ENCODE measurements around the gene HOXB3.
A peak's percentile ranks its signal among the peaks of the same experiment; 100 is the strongest.

HOXB3 gene

GRCh38 chr17:48582750-48583069 lies 7.3 kb downstream of the HOXB3 start:
- no peak for DNase-seq

DNA sequence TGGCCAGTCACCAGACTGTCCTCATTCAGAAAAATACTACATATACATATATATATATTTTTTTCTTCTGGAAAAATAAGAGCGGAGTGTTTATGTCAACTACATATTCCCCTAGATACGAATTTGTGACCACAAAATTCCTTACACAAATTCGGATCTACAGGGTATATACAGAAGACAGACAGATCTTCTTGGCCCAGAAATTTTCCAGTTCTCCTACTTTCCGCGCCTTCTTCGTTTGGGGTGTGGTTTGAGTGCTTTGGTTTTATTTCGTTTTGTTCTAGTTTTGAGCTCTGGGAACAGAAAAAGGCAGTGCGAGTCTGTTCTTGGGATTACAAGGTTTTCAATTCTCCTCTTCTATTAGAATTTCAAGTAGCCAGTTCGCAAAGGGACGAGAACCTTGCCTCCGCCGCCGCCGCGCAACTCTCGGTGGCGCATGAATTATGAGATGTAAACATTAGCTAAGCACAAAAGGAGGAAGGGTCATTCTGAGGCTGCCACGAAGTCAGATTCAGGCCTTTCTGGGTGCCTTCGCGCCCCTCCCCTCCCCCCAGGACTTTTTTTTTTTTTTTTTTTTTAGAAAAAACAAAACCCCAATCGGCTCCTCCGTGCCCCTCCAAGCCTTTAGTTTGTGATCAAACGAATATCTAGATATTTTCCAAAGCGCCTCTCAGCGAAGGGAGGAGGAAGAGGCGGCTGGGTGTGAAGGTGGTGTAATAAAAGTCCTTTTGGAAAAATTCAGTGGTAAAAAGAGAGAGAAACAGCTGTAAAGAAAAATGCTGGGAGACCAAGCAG lies 10.1 kb downstream of the HOXB3 start:
- no peak for DNase-seq

DNA sequence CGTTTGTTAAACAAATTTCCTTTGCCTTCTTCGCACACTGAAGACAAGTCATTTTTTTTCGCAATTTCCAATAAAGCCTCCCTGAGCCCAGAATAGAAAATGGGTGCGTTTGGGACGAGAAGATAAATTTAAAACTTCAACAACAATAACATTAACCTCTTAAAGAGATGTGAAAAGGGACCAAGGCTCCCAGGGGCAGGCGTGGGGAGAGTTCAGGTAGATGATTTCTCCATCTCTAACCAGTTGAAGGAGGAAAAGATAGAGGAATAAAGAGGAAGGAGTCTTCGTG lies 10.6 kb downstream of the HOXB3 start:
- DNase-seq: no peak

DNA sequence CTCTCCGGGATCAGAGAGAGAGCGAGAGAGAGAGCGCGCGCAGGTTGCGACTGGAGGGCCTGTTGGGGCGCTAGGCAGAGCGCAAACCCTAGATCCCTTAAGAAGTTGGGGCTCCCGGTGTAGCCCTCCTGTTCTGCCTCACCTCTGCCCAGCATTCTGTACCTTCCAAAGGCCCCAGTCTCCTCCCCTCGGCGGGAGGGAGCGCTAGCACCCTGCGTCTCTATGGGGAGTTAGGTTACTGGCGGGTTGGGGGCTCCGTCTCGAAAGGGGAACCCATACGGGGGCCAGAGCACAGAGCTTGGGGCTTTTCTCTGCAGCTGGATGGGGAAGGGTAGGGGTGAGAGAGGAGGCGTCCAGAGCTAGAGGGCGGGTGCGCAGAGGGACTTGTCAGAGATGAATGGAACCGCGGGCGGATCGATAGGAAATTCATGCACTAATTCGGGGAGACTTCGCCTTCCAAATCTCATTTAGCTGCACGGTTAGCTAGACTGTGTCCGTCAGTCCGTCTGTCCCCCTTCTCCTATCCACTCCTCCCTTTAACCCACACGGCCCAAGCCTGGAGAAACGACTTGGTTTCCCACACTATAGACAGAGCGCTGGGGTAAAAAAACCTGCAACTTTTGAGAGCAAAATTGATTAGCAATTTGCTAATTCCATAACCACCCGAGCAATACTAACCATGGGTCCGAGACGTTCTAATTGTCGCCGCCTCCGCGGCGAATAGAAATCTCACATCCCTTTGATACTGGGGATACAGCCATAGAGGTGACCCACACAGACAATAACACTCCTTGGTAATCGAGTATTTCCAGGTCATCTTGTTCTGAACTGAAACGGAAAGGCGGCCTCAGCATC lies 11.2 kb downstream of the HOXB3 start:
- DNase-seq: no peak

GRCh38 chr17:48577946-48578615 lies 12.0 kb downstream of the HOXB3 start, which contains the start of gene HOXB4:
Gene HOXB4, minus strand, starts transcription at chr17:48578350. Its CDS starts 31 bp downstream, at chr17:48578319.
- peak; percentile 70 for DNase-seq

DNA sequence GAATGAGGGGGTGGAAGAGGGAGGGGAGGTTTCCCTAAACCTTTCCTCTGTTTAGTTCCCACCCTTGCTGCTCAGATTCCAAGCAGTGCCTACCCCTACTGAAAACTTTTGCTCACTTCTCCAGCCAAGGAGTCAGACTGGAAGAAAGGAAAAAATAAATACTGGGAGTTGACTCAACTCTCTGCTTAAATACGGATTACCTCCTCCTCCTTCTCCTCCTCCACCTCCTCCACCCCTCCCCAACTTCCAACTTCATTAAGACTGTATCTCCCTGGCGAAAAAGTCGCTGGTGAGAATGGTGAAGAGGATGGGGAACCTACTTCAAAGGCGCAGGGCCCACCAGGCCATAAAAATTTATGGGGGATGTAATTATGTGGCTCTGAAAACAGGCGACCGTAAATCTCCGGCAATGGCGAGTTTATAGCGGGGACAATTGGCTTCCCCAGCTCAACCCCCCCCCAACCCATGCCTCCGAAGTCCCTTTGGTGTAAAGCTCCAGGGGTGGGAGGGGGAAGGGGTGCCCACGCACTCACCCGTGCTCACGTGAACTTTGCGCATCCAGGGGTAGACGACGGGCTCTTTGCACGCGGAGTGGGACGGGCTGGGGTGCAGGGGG lies 12.6 kb downstream of the HOXB3 start:
- no peak for DNase-seq

DNA sequence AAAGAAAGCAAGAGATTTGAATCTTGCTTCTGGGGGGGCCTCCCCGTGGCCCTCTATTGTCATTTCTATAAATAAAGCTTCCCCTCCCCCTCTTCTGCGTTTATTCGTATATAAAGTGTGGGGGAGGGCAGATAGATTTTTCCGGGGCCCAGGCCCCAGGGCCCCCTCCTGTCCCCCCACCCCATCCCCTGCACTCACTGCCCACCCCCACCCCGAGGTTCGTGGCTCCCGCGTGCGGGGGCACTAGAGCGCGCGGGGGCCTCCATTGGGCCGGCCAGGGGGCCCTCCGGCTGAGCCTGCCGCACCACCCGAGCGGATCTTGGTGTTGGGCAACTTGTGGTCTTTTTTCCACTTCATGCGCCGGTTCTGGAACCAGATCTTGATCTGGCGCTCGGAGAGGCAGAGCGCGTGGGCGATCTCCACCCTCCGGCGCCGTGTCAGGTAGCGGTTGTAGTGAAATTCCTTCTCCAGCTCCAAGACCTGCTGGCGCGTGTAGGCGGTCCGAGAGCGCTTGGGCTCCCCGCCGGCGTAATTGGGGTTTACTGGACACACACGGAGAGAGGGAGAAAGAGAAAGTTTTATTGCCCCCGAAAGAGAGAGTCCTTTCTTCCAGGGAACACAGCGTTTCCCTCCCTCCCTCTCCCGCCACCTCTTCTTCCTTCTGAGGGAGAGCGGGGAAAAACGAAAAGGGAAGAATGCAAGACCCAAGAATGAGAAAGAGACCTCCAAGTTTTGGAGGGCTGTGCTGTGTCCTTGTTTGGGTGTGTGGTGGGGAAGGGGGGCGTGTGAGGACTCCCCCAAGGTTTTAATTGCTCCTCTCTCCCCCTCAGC lies 13.3 kb downstream of the HOXB3 start:
- DNase-seq: no peak

GRCh38 chr17:48575673-48576478 lies 14.2 kb downstream of the HOXB3 start:
- DNase-seq: no peak

DNA sequence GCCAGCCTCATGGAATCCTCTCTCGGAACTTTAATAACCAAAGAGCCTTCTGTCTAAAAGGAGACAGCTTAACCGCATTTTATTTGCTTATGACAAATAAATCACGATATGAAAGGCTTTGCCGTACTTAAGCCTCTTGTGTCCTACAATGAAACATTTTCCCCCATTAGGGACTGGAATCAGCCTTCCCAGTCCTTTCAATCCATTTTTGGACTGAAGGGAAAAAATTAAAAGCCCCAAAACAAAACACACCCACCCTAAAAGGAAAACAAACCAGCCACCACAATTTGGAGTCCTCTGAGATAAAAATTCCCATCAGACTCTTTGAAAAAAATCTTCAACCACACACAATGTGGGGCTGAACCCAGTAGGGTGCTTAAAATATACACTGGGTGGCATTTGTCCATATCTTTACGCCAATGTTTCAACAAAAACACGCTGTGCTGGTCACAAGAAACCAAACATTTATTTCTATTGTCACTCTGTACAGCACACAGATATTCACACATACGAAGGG lies 14.9 kb downstream of the HOXB3 start:
- DNase-seq: no peak

DNA sequence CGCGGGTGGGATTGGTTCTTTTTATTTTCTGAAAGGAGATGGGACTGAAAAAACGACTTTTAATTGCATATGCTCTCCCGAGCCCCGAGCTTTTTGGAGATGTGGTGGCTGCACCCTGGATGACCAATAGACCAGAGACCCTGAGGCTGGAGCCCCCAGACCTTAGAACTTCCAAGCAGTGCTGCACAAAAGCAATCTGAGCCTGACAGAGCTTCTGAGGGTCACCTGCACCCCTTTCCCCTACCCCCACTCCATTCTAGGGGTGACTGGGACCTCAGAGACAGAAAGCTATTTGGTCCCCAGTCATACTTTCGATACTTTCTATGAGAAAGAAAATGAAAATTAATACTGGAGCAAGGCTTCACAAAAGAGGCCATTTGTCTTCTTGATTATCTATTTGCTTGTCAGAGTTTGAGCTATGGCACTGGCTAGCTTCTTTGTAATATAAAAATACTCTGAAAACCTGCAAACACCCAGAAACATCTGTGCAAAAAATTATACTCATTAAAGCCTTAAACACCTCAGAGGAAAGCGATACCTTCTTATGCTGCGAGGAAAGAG lies 15.5 kb downstream of the HOXB3 start:
- no peak for DNase-seq

- no peak for DNase-seq
These were observed 18.1 kb downstream of the HOXB3 start for GRCh38 chr17:48571826-48572417.

GRCh38 chr17:48571024-48571818 lies 18.8 kb downstream of the HOXB3 start:
- no peak for DNase-seq

DNA sequence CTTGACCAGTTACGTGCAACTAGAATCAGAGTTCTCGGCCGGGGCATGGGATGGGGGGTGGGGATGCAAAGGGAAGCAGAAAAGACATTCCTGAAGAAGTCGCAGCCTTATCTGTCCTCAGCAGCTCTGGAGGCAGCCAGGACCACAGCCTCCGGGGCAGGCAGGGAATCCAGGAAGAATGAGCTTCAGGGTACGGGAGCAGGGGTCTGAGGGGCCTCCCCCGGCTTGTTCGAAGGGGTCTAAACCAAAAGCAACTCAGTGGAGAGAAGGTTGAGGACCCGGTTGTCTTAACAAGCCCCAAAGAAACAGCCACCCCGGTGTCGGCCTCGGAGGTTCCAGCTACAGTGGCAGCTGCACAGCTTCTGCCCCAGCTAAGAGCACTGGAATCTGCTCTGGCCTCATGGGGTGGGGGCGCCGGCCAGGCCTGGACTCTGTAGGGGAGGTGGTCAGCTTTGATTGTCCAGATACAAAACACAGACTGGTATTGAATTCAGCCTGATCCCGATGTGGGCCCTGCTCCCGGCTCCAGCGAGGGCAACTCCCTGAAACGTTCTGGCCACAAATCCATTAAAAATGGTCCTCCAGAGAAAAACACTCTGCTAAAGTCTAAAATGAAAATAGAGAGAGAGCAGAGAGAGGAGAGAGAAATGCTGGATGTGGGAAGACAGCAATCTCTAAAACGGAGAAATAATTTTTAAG lies 19.6 kb downstream of the HOXB3 start:
- no peak for DNase-seq

DNA sequence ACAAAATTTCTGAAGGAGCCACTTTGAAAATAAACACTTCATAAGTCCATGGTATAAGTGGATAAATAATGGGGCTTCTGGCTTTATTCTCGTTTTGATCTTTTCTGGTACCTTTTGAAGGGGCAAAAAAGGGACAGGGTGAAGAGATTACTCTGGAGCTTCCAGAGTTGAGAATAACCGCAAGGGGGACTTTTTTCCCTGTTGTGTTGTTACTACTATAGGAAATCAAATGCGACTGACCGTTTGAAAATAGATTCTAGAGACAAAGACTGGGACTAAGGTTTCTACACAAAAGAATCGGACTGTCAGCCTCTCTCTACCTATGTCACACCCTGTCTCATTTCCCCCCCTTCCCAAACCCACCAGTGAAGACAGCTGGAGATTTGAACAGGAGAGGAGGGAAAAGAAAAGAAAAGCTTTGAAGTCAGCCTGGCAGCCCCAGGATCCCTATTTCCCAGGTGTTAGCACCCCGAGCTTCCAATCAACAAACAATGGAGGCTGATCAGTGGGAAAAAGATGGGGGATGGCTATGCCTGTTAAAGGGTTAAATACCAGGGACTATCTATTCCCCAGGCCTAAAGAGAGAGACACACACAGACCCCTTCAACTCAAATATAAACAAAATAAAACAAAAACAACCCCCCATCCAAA lies 20.2 kb downstream of the HOXB3 start:
- no peak for DNase-seq

- DNase-seq: no peak
These were observed 20.8 kb downstream of the HOXB3 start for GRCh38 chr17:48569240-48569582.

DNA sequence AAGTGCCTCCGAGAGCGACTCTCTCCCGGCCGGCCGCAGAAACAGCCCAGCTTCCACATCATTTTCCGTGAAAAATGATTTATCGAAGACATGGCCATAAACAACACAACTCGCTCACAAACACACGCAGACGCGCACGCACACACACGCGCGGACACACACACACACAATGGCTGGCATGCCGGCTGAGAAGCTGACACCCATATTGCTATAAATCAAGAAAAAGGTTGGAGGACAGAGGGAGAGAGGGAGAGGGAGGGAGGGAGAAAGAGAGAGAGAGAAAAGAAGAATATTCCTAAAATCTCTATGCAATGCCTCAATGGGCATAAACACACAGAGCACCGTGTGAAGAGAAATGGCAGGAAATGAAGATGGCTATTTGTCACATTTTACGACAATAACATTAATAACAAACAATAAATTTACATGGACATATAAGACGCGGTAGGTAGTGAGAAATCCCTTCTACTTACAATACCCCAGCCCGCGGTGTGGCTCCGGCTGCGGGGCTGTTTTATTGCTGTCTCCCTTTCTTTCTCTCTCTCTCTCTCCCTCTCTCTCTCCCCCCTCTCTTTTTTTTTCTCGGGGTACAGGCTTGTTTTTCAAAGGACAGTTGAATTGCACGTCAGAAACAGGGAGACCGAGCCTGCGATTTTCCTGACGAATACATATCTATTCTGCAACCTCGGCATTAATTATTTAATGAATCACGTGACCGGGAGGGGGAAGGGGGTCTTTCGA lies 21.4 kb downstream of the HOXB3 start:
- no peak for DNase-seq

DNA sequence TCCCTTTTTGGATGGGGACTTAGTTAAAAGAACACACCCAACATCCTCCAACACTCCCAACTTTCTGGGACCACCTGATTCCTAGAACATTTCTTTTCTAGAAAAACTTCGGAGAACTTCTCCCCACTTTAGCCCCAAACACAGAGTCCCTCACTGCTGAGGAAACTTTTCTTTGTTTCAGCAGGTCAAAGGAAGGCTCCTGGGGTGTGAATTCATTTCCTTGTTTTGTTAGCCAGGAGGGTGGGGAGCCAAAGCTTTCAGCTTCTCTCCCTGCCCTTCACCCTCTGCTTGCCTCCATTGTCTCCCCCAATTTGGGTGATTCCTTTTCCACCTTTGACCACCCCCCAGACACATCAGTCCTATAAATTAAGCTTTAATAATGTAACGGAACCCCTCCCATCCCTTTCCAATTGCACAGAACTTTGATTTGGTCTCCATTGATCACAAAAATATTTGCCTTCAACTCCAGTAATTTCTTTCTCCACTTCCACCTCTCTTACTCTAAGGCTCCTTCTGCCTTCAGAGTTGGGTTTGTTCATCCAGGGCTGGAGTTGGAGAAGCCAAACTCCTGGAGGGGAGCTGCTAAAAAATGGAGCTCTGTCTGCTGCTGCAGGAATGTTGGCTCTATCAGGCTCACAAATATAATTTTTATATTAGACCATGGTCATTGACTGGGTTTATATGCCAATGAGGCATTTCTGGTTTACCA lies 22.2 kb downstream of the HOXB3 start:
- DNase-seq: no peak

Data from central memory CD4-positive, alpha-beta T cell (primary cell).